Measurements from ENCODE around the gene ARL5B.

Gene ARL5B

GRCh38 chr10:18659819-18660535 lies 746 bp downstream of the ARL5B start:
- no peak for DNase-seq

GRCh38 chr10:18660816-18661431 lies 1.7 kb downstream of the ARL5B start:
- DNase-seq, result no peak

- no peak for DNase-seq
Measured at GRCh38 chr10:18664841-18665478, 5.7 kb downstream of the ARL5B start.

GRCh38 chr10:18665815-18666558 lies 6.8 kb downstream of the ARL5B start:
- no peak for DNase-seq

GRCh38 chr10:18666810-18667209 lies 7.6 kb downstream of the ARL5B start:
- DNase-seq, result no peak

GRCh38 chr10:18668026-18668425 lies 8.8 kb downstream of the ARL5B start:
- DNase-seq, result no peak

GRCh38 chr10:18675086-18675801 lies 16.0 kb downstream of the ARL5B start:
- DNase-seq, result no peak

GRCh38 chr10:18680754-18681153 lies 21.5 kb downstream of the ARL5B start:
- DNase-seq, result no peak

- DNase-seq, result no peak
Measured at GRCh38 chr10:18681366-18681765, 22.1 kb downstream of the ARL5B start.

GRCh38 chr10:18681971-18682411 lies 22.8 kb downstream of the ARL5B start:
- no peak for DNase-seq

GRCh38 chr10:18683427-18683826 lies 24.2 kb downstream of the ARL5B start:
- no peak for DNase-seq

- DNase-seq, result no peak
Measured at GRCh38 chr10:18684416-18684815, 25.2 kb downstream of the ARL5B start.

- DNase-seq, result no peak
Measured at GRCh38 chr10:18684953-18685352, 25.7 kb downstream of the ARL5B start.

- no peak for DNase-seq
Measured at GRCh38 chr10:18685555-18685954, 26.3 kb downstream of the ARL5B start.

- DNase-seq, result no peak
Measured at GRCh38 chr10:18687195-18687594, 28.0 kb downstream of the ARL5B start.

- no peak for DNase-seq
Measured at GRCh38 chr10:18687706-18688105, 28.5 kb downstream of the ARL5B start.

GRCh38 chr10:18689498-18689897 lies 30.3 kb downstream of the ARL5B start:
- DNase-seq, result no peak

GRCh38 chr10:18690541-18690940 lies 31.3 kb downstream of the ARL5B start:
- DNase-seq, result no peak

- DNase-seq, result no peak
Measured at GRCh38 chr10:18699849-18700840, 40.9 kb downstream of the ARL5B start.

GRCh38 chr10:18703521-18703920 lies 44.3 kb downstream of the ARL5B start:
- no peak for DNase-seq

GRCh38 chr10:18710201-18710653 lies 51.0 kb downstream of the ARL5B start:
- no peak for DNase-seq

All from CD4-positive, alpha-beta T cell treated with Interleukin-15 for 1 hour (primary cell).